Skeletal muscle tissue (tissue), 5 donors: ENCODE measurements around the gene PSPN. TPM values are rescaled to one million over a fixed set of nuclear protein-coding genes. Genes with fewer than 3 reads are reported as not detected.

Experiments
- H3K27ac ChIP-seq: one replicate; pipeline ENCODE4 v1.7.0; 2013; ENCODE audit warnings: mild to moderate bottlenecking, low read depth, low read length, inconsistent platforms
- H3K27me3 ChIP-seq, 3 donors: one replicate each; pipeline ENCODE4 v1.7.0; 2013; ENCODE audit warnings: low read length in 3 of 3; ENCODE audit not compliant: control insufficient read depth in 3 of 3, insufficient read depth in 3 of 3
- H3K36me3 ChIP-seq, 3 donors: one replicate each; pipeline ENCODE4 v1.7.0; 2013; ENCODE audit warnings: low read length in 3 of 3; ENCODE audit not compliant: control insufficient read depth in 3 of 3, insufficient read depth in 3 of 3
- H3K4me1 ChIP-seq, 3 donors: one replicate each; pipeline ENCODE4 v1.7.0; 2013; ENCODE audit warnings: low read length in 3 of 3, mild to moderate bottlenecking in 3 of 3; ENCODE audit not compliant: control insufficient read depth in 3 of 3, insufficient read depth in 3 of 3
- H3K4me3 ChIP-seq, 3 donors: one replicate each; pipeline ENCODE4 v1.7.0; 2013; ENCODE audit warnings: low read length in 3 of 3
- H3K9ac ChIP-seq, 3 donors: one replicate each; pipeline ENCODE4 v1.7.0; 2013; ENCODE audit warnings: low read length in 3 of 3, mild to moderate bottlenecking in 3 of 3, moderate library complexity in 2 of 3, low read depth in 1 of 3
- H3K9me3 ChIP-seq, 3 donors: one replicate each; pipeline ENCODE4 v1.7.0; 2013; ENCODE audit warnings: low read length in 3 of 3; ENCODE audit not compliant: control insufficient read depth in 3 of 3
- small RNA-seq: library from RNA; depleted of rRNA; stranded (forward); fragments of <200 nt; gene quantifications from one replicate; pipeline ENCODE3, GENCODE V24; 2014
- total RNA-seq: library from RNA; depleted of rRNA; stranded (reverse); fragments of >200 nt; gene quantifications from one replicate; pipeline ENCODE4 v1.2.3, GENCODE V29; 2014
- donor health status: Osteomylitis.

The PSPN gene
- total RNA-seq, 1 donor from 2014 or later = 1.0 TPM

GRCh38 chr19:6334490-6335285 lies 41.0 kb downstream of the PSPN start:
- Histone ChIP-seq H3K27me3 (peaks cover 0 to 7% (median 2%) of the 10 kb centered on the region in 3 donors), H3K4me1 (no peaks in the 10 kb centered on the region), H3K36me3 (no peaks in the 10 kb centered on the region), H3K4me3 (no peak overlapping the region), H3K27ac (no peak overlapping the region), H3K9ac (no peak overlapping the region), H3K9me3 (no peaks in the 10 kb centered on the region)

- H3K27ac ChIP-seq = no peak within 1 kb of the TSS
These were observed 42.3 kb downstream of the PSPN start, which contains the start of gene ACER1 for GRCh38 chr19:6333439-6333838. ACER1 (minus strand) TSS chr19:6333612; CDS start chr19:6333551, 61 bp downstream.

GRCh38 chr19:6326815-6327214 lies 48.9 kb downstream of the PSPN start:
- Histone ChIP-seq H3K36me3 (no peaks in the 10 kb centered on the region), H3K9me3 (no peaks in the 10 kb centered on the region), H3K27ac (no peak overlapping the region), H3K27me3 (peaks cover 0 to 4% (median 1%) of the 10 kb centered on the region in 3 donors), H3K4me3 (no peak overlapping the region), H3K9ac (no peak overlapping the region), H3K4me1 (no peaks in the 10 kb centered on the region)

More at GRCh38 chr19:6333439-6333838, 42.3 kb downstream of the PSPN start, which contains the start of gene ACER1:
- Histone ChIP-seq H3K4me1 (no peaks in the 10 kb centered on the region), H3K4me3 (no peak within 1 kb of the TSS), H3K9me3 (no peaks in the 10 kb centered on the region), H3K9ac (no peak within 1 kb of the TSS), H3K36me3 (no peaks in the 10 kb centered on the region), H3K27me3 (peaks cover 0 to 7% (median 2%) of the 10 kb centered on the region in 3 donors)

GRCh38 chr19:6325614-6326013 lies 50.1 kb downstream of the PSPN start:
- no peaks in the 10 kb centered on the region for H3K9me3 ChIP-seq
- no peaks in the 10 kb centered on the region for H3K36me3 ChIP-seq
- peaks cover 0 to 11% (median 3%) of the 10 kb centered on the region in 3 donors for H3K27me3 ChIP-seq
- no peaks in the 10 kb centered on the region for H3K4me1 ChIP-seq
- no peak overlapping the region for H3K27ac ChIP-seq
- H3K9ac ChIP-seq = no peak overlapping the region
- no peak overlapping the region for H3K4me3 ChIP-seq

Small RNA genes within 50 kb of the gene (small RNA-seq; reads per million reads assigned to genes)
- gene MIR6790 (not detected), gene MIR6885 (not detected)

Other genes starting within 250 kb of the PSPN start
- gene ACSBG2, start 240.3 kb downstream of the PSPN start, total RNA-seq = not detected
- 2.6 TPM for gene MLLT1, start 96.0 kb downstream of the PSPN start, total RNA-seq
- 0.52 TPM for gene ACER1, start 42.3 kb downstream of the PSPN start, total RNA-seq
- gene CLPP, start 14.4 kb downstream of the PSPN start, total RNA-seq = 29.7 TPM
- 75.2 TPM for gene ALKBH7, start 3.1 kb downstream of the PSPN start, total RNA-seq
- 36.5 TPM for gene GTF2F1, start 17.2 kb upstream of the PSPN start, total RNA-seq
- gene KHSRP, start 48.9 kb upstream of the PSPN start, total RNA-seq = 65.2 TPM
- gene SLC25A41, start 57.8 kb upstream of the PSPN start, total RNA-seq = 0.52 TPM
- 7.8 TPM for gene SLC25A23, start 83.9 kb upstream of the PSPN start, total RNA-seq
- gene CRB3, start 88.3 kb upstream of the PSPN start, total RNA-seq = not detected
- not detected for gene DENND1C, start 105.9 kb upstream of the PSPN start, total RNA-seq
- not detected for gene TUBB4A, start 126.4 kb upstream of the PSPN start, total RNA-seq
- gene TNFSF9, start 155.1 kb upstream of the PSPN start, total RNA-seq = 1.0 TPM
- 1.0 TPM for gene CD70, start 215.2 kb upstream of the PSPN start, total RNA-seq